ENCODE results near the gene NNMT. TPM values are rescaled to one million over a fixed set of nuclear protein-coding genes. Genes with fewer than 3 reads are reported as not detected.

NNMT gene
- total and polyA plus RNA-seq, 9 of the 15 experiments (the other 6 are each of a cell fraction or from before 2014, with no cell fraction given), result 6.1 to 15.0 (median 11.2) TPM

- no peak overlapping the region for H3K4me3 ChIP-seq
- no peak overlapping the region for H3K9ac ChIP-seq (ENCODE audit: insufficient read depth in 1 of 2, low read depth in 2 of 2, low read length in 2 of 2)
- H3K9me3 ChIP-seq (replicated peaks; ENCODE audit: control insufficient read depth, insufficient read depth, low read depth, low read length), result no peaks in the 10 kb centered on the region
- no peaks in the 10 kb centered on the region for H3K79me2 ChIP-seq (ENCODE audit: control insufficient read depth, insufficient read depth, low read length)
- intact Hi-C loops (cut with micrococcal nuclease), result no loop called here
- BruUV-seq (replicated peaks), result no TSS peak
- no peaks in the 10 kb centered on the region for H3K27me3 ChIP-seq (ENCODE audit: control insufficient read depth in 2 of 2, insufficient read depth in 2 of 2, low read length in 2 of 2)
- ATAC-seq (peak; percentile 52), DNase-seq (ENCODE audit: extremely low read depth in 1 of 4, low spot score in 3 of 4) (no peak), FAIRE-seq (no peak)
- no peak overlapping the region for H2AFZ ChIP-seq (ENCODE audit: low read depth, low read length)
- H4K20me1 ChIP-seq (replicated peaks; ENCODE audit: control insufficient read depth, insufficient read depth, low read length), result no peaks in the 10 kb centered on the region
- H3K9me1 ChIP-seq (ENCODE audit: control insufficient read depth, insufficient read depth, low read length), result no peaks in the 10 kb centered on the region
- H3K36me3 ChIP-seq (ENCODE audit: control insufficient read depth, insufficient read depth, low read length), result no peaks in the 10 kb centered on the region
- TF ChIP-seq CEBPZ (IDR thresholded peaks at IDR 0.05; ENCODE audit: borderline replicate concordance, low read depth, low read length) (no peak), ZNF224 (CRISPR knock-in tag; IDR thresholded peaks at IDR 0.05) (no peak), FUS (optimal IDR thresholded peaks at IDR 0.05; ENCODE audit: low read depth, low read length) (no peak), RBM39 (optimal IDR thresholded peaks at IDR 0.05; ENCODE audit: low read depth, low read length) (no peak)
- H3K27ac ChIP-seq (ENCODE audit: extremely low read depth, low read depth, low read length), result no peak overlapping the region
- ChIA-PET POLR2A (interaction anchor here (1.0 kb wide), 1 partner anchor 9 kb away, joined by 3 read pairs; no protein-coding TSS in a partner anchor), CTCF (ENCODE audit: low intra/inter-chr PET ratio) (no interaction called here)
- 43% methylated on average over 5 of the region's 5 CpGs for WGBS (ENCODE audit: insufficient coverage, low coverage, missing lambda C conversion rate)
- in situ Hi-C loops (cut with MboI), result loop anchor here (10.0 kb wide), 2 partner anchors 475 to 1455 kb away; no protein-coding TSS in a partner anchor
- peaks cover 2 to 23% of the 10 kb centered on the region in 2 experiments; a peak in 4 of 5 replicates for H3K4me1 ChIP-seq (replicated peaks in 1 of 2; ENCODE audit: control insufficient read depth in 2 of 2, insufficient read depth in 2 of 2, low read length in 2 of 2)
- no peak overlapping the region for H3K4me2 ChIP-seq (ENCODE audit: insufficient read depth, low read length)
These were observed 6.4 kb upstream of the NNMT start for GRCh38 chr11:114289779-114290178.

Measured in K562 (cell line).